Measurements from ENCODE around the gene HDAC6. TPM values are rescaled to one million over a fixed set of nuclear protein-coding genes. Genes with fewer than 3 reads are reported as not detected.

The HDAC6 gene
- total RNA-seq, 1 experiment from 2014 or later = 79.9 TPM

DNA sequence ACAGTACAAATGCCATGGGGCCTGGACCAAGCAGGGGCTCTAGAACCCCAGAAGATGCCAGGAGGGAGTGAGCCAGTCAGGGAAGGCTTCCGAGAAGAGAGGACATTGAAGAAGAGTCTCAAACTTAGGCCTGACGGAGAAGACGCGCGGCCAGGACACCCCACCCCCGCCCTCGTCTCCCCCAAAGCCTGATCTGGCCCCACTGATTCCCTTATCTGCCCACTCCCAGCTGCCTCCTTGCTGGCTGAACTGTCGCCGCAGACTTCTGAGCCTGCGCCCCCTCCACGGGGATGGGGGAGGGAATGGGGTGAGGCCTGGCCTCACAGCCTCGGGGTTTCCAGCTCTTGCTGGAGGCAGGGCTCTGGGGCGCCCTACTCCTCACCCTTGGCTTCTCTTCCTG lies 19.1 kb upstream of the HDAC6 start:
- Histone ChIP-seq H3K9me3 (ENCODE audit: control insufficient read depth in 1 of 2, insufficient read depth in 1 of 2, low read depth in 1 of 2, low read length in 2 of 2) (no peaks in the 10 kb centered on the region), H3K9me2 (ENCODE audit: insufficient read depth) (no peaks in the 10 kb centered on the region), H3K9ac (ENCODE audit: low read length) (no peak overlapping the region), H3K4me1 (ENCODE audit: control insufficient read depth in 1 of 2, insufficient read depth in 2 of 2, low read length in 2 of 2) (no peaks in the 10 kb centered on the region), H3K27ac (ENCODE audit: low read depth, low read length) (no peak overlapping the region), H3K27me3 (ENCODE audit: insufficient read depth, low read length) (no peaks in the 10 kb centered on the region), H3K36me3 (ENCODE audit: control insufficient read depth in 1 of 2, insufficient read depth in 2 of 2, low read length in 2 of 2) (no peaks in the 10 kb centered on the region), H2AFZ (ENCODE audit: low read depth, low read length, poor library complexity, severe bottlenecking) (no peak overlapping the region), H3K79me2 (ENCODE audit: insufficient read depth, low read length) (no peaks in the 10 kb centered on the region), H3K4me3 (replicated peaks in 1 of 2; ENCODE audit: low read depth in 1 of 2, low read length in 2 of 2) (no peak overlapping the region), H3K4me2 (ENCODE audit: low read length) (no peak overlapping the region), H4K20me1 (ENCODE audit: insufficient read depth) (no peaks in the 10 kb centered on the region)
- RAD21 ChIA-PET (ENCODE audit: low non-redundant PET in 1 of 2, low total read pairs in 2 of 2, uncharacterized antibody in 2 of 2, unreplicated experiment in 2 of 2) = no interaction called here
- POLR2A ChIA-PET = no interaction called here
- BruUV-seq (replicated peaks) = no TSS peak
- TF ChIP-seq, protein P1, sequence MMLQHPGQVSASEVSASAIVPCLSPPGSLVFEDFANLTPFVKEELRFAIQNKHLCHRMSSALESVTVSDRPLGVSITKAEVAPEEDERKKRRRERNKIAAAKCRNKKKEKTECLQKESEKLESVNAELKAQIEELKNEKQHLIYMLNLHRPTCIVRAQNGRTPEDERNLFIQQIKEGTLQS (IDR thresholded peaks at IDR 0.05) = no peak
- no peak for TF ChIP-seq FOSL1 (IDR thresholded peaks at IDR 0.05; ENCODE audit: low read depth)
- TF ChIP-seq, protein P2, sequence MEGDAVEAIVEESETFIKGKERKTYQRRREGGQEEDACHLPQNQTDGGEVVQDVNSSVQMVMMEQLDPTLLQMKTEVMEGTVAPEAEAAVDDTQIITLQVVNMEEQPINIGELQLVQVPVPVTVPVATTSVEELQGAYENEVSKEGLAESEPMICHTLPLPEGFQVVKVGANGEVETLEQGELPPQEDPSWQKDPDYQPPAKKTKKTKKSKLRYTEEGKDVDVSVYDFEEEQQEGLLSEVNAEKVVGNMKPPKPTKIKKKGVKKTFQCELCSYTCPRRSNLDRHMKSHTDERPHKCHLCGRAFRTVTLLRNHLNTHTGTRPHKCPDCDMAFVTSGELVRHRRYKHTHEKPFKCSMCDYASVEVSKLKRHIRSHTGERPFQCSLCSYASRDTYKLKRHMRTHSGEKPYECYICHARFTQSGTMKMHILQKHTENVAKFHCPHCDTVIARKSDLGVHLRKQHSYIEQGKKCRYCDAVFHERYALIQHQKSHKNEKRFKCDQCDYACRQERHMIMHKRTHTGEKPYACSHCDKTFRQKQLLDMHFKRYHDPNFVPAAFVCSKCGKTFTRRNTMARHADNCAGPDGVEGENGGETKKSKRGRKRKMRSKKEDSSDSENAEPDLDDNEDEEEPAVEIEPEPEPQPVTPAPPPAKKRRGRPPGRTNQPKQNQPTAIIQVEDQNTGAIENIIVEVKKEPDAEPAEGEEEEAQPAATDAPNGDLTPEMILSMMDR (IDR thresholded peaks at IDR 0.05 in 2 of 3, conservative IDR thresholded peaks at IDR 0.05 in 1 of 3; ENCODE audit: borderline replicate concordance in 1 of 3, insufficient read depth in 1 of 3, low read depth in 2 of 3, low read length in 2 of 3) = no peak
- no peak for TF ChIP-seq SIN3A (IDR thresholded peaks at IDR 0.05; ENCODE audit: low read depth)
- no peak for TF ChIP-seq SRF (IDR thresholded peaks at IDR 0.05; ENCODE audit: low read depth)
- no peak for TF ChIP-seq TCF7L2 (IDR thresholded peaks at IDR 0.05; ENCODE audit: borderline replicate concordance, extremely low read depth, insufficient read depth, insufficient read length)
- no peak for TF ChIP-seq CBX3 (IDR thresholded peaks at IDR 0.05; ENCODE audit: low read depth)
- TF ChIP-seq, protein P3, sequence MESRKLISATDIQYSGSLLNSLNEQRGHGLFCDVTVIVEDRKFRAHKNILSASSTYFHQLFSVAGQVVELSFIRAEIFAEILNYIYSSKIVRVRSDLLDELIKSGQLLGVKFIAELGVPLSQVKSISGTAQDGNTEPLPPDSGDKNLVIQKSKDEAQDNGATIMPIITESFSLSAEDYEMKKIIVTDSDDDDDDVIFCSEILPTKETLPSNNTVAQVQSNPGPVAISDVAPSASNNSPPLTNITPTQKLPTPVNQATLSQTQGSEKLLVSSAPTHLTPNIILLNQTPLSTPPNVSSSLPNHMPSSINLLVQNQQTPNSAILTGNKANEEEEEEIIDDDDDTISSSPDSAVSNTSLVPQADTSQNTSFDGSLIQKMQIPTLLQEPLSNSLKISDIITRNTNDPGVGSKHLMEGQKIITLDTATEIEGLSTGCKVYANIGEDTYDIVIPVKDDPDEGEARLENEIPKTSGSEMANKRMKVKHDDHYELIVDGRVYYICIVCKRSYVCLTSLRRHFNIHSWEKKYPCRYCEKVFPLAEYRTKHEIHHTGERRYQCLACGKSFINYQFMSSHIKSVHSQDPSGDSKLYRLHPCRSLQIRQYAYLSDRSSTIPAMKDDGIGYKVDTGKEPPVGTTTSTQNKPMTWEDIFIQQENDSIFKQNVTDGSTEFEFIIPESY (IDR thresholded peaks at IDR 0.05; ENCODE audit: extremely low read depth, insufficient replicate concordance, low read length) = no peak
- no peak for TF ChIP-seq POLR2AphosphoS5 (IDR thresholded peaks at IDR 0.05; ENCODE audit: low read depth, low read length)
- TF ChIP-seq POLR2A (IDR thresholded peaks at IDR 0.05; ENCODE audit: borderline replicate concordance, extremely low read depth, insufficient read depth, insufficient read length) = no peak
- no peak for TF ChIP-seq JUND (IDR thresholded peaks at IDR 0.05)
- no peak for TF ChIP-seq YY1 (IDR thresholded peaks at IDR 0.05; ENCODE audit: extremely low read depth, insufficient replicate concordance, low read depth, low read length)
- no peak for TF ChIP-seq ZFX (IDR thresholded peaks at IDR 0.05)
- TF ChIP-seq, protein P4, sequence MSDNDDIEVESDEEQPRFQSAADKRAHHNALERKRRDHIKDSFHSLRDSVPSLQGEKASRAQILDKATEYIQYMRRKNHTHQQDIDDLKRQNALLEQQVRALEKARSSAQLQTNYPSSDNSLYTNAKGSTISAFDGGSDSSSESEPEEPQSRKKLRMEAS (IDR thresholded peaks at IDR 0.05) = no peak
- TF ChIP-seq SP1 (IDR thresholded peaks at IDR 0.05; ENCODE audit: low read depth) = no peak
- no peak for TF ChIP-seq ZNF274 (IDR thresholded peaks at IDR 0.05; ENCODE audit: low read depth, low read length)
- TF ChIP-seq CEBPB (IDR thresholded peaks at IDR 0.05; ENCODE audit: low read depth) = no peak
- no peak for TF ChIP-seq EZH2 (IDR thresholded peaks at IDR 0.05)
- TF ChIP-seq EGR1 (IDR thresholded peaks at IDR 0.05; ENCODE audit: low read depth) = no peak
- no peak for TF ChIP-seq ELF1 (IDR thresholded peaks at IDR 0.05; ENCODE audit: borderline replicate concordance, low read depth)
- ATAC-seq (no peak), DNase-seq (ENCODE audit: low read depth, low spot score) (no peak)
- intact Hi-C loops (cut with micrococcal nuclease) = no loop called here
- CTCF ChIA-PET = no interaction called here
